ENCODE measurements around the gene KLK3.

KLK3 gene

DNA sequence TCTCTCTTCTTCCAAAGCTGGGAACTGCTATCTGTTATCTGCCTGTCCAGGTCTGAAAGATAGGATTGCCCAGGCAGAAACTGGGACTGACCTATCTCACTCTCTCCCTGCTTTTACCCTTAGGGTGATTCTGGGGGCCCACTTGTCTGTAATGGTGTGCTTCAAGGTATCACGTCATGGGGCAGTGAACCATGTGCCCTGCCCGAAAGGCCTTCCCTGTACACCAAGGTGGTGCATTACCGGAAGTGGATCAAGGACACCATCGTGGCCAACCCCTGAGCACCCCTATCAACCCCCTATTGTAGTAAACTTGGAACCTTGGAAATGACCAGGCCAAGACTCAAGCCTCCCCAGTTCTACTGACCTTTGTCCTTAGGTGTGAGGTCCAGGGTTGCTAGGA, 5.1 kb downstream of the KLK3 start:
- Histone ChIP-seq H3K4me3 (ENCODE audit: control insufficient read depth in 1 of 7, extremely low read depth in 1 of 7, insufficient read depth in 4 of 7, low read depth in 2 of 7, low read length in 6 of 7) (no peak overlapping the region), H3K36me3 (ENCODE audit: control insufficient read depth in 4 of 4, insufficient read depth in 4 of 4, low read length in 3 of 4) (no peaks in the 10 kb centered on the region), H3K27ac (ENCODE audit: insufficient read depth in 1 of 2, low read depth in 1 of 2, low read length in 2 of 2, poor library complexity in 1 of 2, severe bottlenecking in 2 of 2) (no peak overlapping the region), H3K27me3 (replicated peaks in 2 of 5; ENCODE audit: control insufficient read depth in 4 of 5, insufficient read depth in 5 of 5, low read length in 4 of 5) (peaks cover 0 to 69% (median 17%) of the 10 kb centered on the region in 5 experiments), H3K9me3 (ENCODE audit: control extremely low read depth in 1 of 5, control insufficient read depth in 4 of 5, insufficient read depth in 2 of 5, low read depth in 1 of 5, low read length in 4 of 5) (peaks cover 0 to 17% (median 14%) of the 10 kb centered on the region in 5 experiments), H3K4me1 (ENCODE audit: control extremely low read depth in 1 of 4, control insufficient read depth in 4 of 4, insufficient read depth in 4 of 4, low read length in 3 of 4) (no peaks in the 10 kb centered on the region)
- DNase-seq: no peak
- ChIA-PET POLR2A (no interaction called here), CTCF (no interaction called here)
- WGBS (ENCODE audit: insufficient coverage): 100% methylated on average over 1 of the region's 4 CpGs

DNA sequence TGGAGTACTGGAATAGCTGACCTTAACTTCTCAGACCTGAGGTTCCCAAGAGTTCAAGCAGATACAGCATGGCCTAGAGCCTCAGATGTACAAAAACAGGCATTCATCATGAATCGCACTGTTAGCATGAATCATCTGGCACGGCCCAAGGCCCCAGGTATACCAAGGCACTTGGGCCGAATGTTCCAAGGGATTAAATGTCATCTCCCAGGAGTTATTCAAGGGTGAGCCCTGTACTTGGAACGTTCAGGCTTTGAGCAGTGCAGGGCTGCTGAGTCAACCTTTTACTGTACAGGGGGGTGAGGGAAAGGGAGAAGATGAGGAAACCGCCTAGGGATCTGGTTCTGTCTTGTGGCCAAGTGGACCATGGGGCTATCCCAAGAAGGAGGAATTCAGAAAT, 6.3 kb downstream of the KLK3 start:
- CTCF ChIA-PET: no interaction called here
- H3K9me3 ChIP-seq (ENCODE audit: control extremely low read depth in 1 of 5, control insufficient read depth in 4 of 5, insufficient read depth in 2 of 5, low read depth in 1 of 5, low read length in 4 of 5): peaks cover 0 to 17% (median 14%) of the 10 kb centered on the region in 5 experiments
- no peaks in the 10 kb centered on the region for H3K36me3 ChIP-seq (ENCODE audit: control insufficient read depth in 4 of 4, insufficient read depth in 4 of 4, low read length in 3 of 4)
- H3K27ac ChIP-seq (ENCODE audit: insufficient read depth in 1 of 2, low read depth in 1 of 2, low read length in 2 of 2, poor library complexity in 1 of 2, severe bottlenecking in 2 of 2): no peak overlapping the region
- 89% methylated on average over 5 of the region's 5 CpGs for WGBS (ENCODE audit: insufficient coverage)
- POLR2A ChIA-PET: no interaction called here
- no peak for DNase-seq
- H3K4me1 ChIP-seq (ENCODE audit: control extremely low read depth in 1 of 4, control insufficient read depth in 4 of 4, insufficient read depth in 4 of 4, low read length in 3 of 4): no peaks in the 10 kb centered on the region
- H3K4me3 ChIP-seq (ENCODE audit: control insufficient read depth in 1 of 7, extremely low read depth in 1 of 7, insufficient read depth in 4 of 7, low read depth in 2 of 7, low read length in 6 of 7): no peak overlapping the region
- H3K27me3 ChIP-seq (replicated peaks in 2 of 5; ENCODE audit: control insufficient read depth in 4 of 5, insufficient read depth in 5 of 5, low read length in 4 of 5): peaks cover 0 to 60% (median 17%) of the 10 kb centered on the region in 5 experiments

DNA sequence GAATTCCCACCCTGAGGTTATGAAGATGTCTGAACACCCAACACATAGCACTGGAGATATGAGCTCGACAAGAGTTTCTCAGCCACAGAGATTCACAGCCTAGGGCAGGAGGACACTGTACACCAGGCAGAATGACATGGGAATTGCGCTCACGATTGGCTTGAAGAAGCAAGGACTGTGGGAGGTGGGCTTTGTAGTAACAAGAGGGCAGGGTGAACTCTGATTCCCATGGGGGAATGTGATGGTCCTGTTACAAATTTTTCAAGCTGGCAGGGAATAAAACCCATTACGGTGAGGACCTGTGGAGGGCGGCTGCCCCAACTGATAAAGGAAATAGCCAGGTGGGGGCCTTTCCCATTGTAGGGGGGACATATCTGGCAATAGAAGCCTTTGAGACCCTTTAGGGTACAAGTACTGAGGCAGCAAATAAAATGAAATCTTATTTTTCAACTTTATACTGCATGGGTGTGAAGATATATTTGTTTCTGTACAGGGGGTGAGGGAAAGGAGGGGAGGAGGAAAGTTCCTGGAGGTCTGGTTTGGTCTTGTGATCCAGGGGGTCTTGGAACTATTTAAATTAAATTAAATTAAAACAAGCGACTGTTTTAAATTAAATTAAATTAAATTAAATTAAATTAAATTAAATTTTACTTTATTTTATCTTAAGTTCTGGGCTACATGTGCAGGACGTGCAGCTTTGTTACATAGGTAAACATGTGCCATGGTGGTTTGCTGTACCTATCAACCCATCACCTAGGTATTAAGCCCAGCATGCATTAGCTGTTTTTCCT, 7.0 kb downstream of the KLK3 start:
- no peak for DNase-seq
- no peak overlapping the region for H3K27ac ChIP-seq (ENCODE audit: insufficient read depth in 1 of 2, low read depth in 1 of 2, low read length in 2 of 2, poor library complexity in 1 of 2, severe bottlenecking in 2 of 2)
- ChIA-PET POLR2A (no interaction called here), CTCF (no interaction called here)
- H3K4me1 ChIP-seq (ENCODE audit: control extremely low read depth in 1 of 4, control insufficient read depth in 4 of 4, insufficient read depth in 4 of 4, low read length in 3 of 4): no peaks in the 10 kb centered on the region
- peaks cover 0 to 63% (median 20%) of the 10 kb centered on the region in 5 experiments for H3K27me3 ChIP-seq (replicated peaks in 2 of 5; ENCODE audit: control insufficient read depth in 4 of 5, insufficient read depth in 5 of 5, low read length in 4 of 5)
- no peaks in the 10 kb centered on the region for H3K36me3 ChIP-seq (ENCODE audit: control insufficient read depth in 4 of 4, insufficient read depth in 4 of 4, low read length in 3 of 4)
- no peak overlapping the region for H3K4me3 ChIP-seq (ENCODE audit: control insufficient read depth in 1 of 7, extremely low read depth in 1 of 7, insufficient read depth in 4 of 7, low read depth in 2 of 7, low read length in 6 of 7)
- WGBS (ENCODE audit: insufficient coverage): 93% methylated on average over 4 of the region's 7 CpGs
- peaks cover 0 to 17% (median 14%) of the 10 kb centered on the region in 5 experiments for H3K9me3 ChIP-seq (ENCODE audit: control extremely low read depth in 1 of 5, control insufficient read depth in 4 of 5, insufficient read depth in 2 of 5, low read depth in 1 of 5, low read length in 4 of 5)

DNA sequence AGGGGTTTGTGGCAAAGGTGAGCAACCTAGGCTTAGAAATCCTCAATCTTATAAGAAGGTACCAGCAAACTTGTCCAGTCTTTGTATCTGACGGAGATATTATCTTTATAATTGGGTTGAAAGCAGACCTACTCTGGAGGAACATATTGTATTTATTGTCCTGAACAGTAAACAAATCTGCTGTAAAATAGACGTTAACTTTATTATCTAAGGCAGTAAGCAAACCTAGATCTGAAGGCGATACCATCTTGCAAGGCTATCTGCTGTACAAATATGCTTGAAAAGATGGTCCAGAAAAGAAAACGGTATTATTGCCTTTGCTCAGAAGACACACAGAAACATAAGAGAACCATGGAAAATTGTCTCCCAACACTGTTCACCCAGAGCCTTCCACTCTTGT, 14.8 kb downstream of the KLK3 start:
- Histone ChIP-seq H3K36me3 (ENCODE audit: control insufficient read depth in 4 of 4, insufficient read depth in 4 of 4, low read length in 3 of 4) (no peaks in the 10 kb centered on the region), H3K27ac (ENCODE audit: insufficient read depth in 1 of 2, low read depth in 1 of 2, low read length in 2 of 2, poor library complexity in 1 of 2, severe bottlenecking in 2 of 2) (no peak overlapping the region), H3K4me1 (ENCODE audit: control extremely low read depth in 1 of 4, control insufficient read depth in 4 of 4, insufficient read depth in 4 of 4, low read length in 3 of 4) (no peaks in the 10 kb centered on the region), H3K27me3 (replicated peaks in 2 of 5; ENCODE audit: control insufficient read depth in 4 of 5, insufficient read depth in 5 of 5, low read length in 4 of 5) (peaks cover 6 to 74% (median 15%) of the 10 kb centered on the region in 5 experiments), H3K4me3 (ENCODE audit: control insufficient read depth in 1 of 7, extremely low read depth in 1 of 7, insufficient read depth in 4 of 7, low read depth in 2 of 7, low read length in 6 of 7) (no peak overlapping the region), H3K9me3 (ENCODE audit: control extremely low read depth in 1 of 5, control insufficient read depth in 4 of 5, insufficient read depth in 2 of 5, low read depth in 1 of 5, low read length in 4 of 5) (peaks cover 0 to 2% (median 0%) of the 10 kb centered on the region in 5 experiments)
- CTCF ChIA-PET: no interaction called here
- no peak for DNase-seq
- 95% methylated on average over 3 of the region's 4 CpGs for WGBS (ENCODE audit: insufficient coverage)
- POLR2A ChIA-PET: no interaction called here

DNA sequence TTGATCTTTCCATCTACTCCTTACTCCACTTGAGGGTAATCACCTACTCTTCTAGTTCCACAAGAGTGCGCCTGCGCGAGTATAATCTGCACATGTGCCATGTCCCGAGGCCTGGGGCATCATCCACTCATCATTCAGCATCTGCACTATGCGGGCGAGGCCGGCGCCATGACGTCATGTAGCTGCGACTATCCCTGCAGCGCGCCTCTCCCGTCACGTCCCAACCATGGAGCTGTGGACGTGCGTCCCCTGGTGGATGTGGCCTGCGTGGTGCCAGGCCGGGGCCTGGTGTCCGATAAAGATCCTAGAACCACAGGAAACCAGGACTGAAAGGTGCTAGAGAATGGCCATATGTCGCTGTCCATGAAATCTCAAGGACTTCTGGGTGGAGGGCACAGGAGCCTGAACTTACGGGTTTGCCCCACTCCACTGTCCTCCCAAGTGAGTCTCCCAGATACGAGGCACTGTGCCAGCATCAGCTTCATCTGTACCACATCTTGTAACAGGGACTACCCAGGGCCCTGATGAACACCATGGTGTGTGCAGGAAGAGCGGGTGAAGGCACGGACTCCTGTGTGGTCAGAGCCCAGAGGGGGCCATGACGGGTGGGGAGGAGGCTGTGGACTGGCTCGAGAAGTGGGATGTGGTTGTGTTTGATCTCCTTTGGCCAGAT, 15.8 kb downstream of the KLK3 start:
- Histone ChIP-seq H3K4me3 (ENCODE audit: control insufficient read depth in 1 of 7, extremely low read depth in 1 of 7, insufficient read depth in 4 of 7, low read depth in 2 of 7, low read length in 6 of 7) (no peak overlapping the region), H3K27me3 (replicated peaks in 2 of 5; ENCODE audit: control insufficient read depth in 4 of 5, insufficient read depth in 5 of 5, low read length in 4 of 5) (peaks cover 6 to 80% (median 14%) of the 10 kb centered on the region in 5 experiments), H3K27ac (ENCODE audit: insufficient read depth in 1 of 2, low read depth in 1 of 2, low read length in 2 of 2, poor library complexity in 1 of 2, severe bottlenecking in 2 of 2) (no peak overlapping the region), H3K9me3 (ENCODE audit: control extremely low read depth in 1 of 5, control insufficient read depth in 4 of 5, insufficient read depth in 2 of 5, low read depth in 1 of 5, low read length in 4 of 5) (peaks cover 0 to 2% (median 0%) of the 10 kb centered on the region in 5 experiments), H3K4me1 (ENCODE audit: control extremely low read depth in 1 of 4, control insufficient read depth in 4 of 4, insufficient read depth in 4 of 4, low read length in 3 of 4) (no peaks in the 10 kb centered on the region), H3K36me3 (ENCODE audit: control insufficient read depth in 4 of 4, insufficient read depth in 4 of 4, low read length in 3 of 4) (no peaks in the 10 kb centered on the region)
- peak; percentile 10 to 27 (median 22) for DNase-seq
- POLR2A ChIA-PET: no interaction called here
- WGBS (ENCODE audit: insufficient coverage): 55% methylated on average over 22 of the region's 26 CpGs
- CTCF ChIA-PET: no interaction called here

DNA sequence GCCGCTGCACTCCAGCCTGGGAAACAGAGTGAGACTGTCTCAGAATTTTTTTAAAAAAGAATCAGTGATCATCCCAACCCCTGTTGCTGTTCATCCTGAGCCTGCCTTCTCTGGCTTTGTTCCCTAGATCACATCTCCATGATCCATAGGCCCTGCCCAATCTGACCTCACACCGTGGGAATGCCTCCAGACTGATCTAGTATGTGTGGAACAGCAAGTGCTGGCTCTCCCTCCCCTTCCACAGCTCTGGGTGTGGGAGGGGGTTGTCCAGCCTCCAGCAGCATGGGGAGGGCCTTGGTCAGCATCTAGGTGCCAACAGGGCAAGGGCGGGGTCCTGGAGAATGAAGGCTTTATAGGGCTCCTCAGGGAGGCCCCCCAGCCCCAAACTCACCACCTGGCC, 18.3 kb downstream of the KLK3 start, which contains the start of gene KLK2:
Gene KLK2, plus strand, starts transcription at position 384 of the 400 bp plus-strand sequence. CDS start 35 bp downstream, outside the sequence.
- POLR2A ChIA-PET: no interaction called here

DNA sequence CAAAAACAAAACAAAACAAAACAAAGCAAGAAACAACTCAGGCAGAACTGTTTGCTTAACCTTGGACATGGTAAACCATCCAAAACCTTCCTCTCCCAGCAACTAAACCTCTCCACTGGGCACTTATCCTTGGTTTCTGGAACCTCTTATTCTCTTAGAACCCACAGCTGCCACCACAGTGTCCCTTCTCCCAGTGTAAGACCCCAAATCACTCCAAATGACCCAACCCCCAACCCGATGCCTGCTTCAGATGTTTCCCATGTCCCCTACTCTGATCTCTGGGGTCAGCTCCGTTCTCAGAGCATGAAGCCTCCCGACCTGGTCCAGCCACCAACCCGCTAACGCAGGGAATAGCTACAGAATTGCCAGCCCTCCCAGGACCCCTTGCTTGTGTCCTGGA, 19.5 kb downstream of the KLK3 start:
- DNase-seq: no peak
- no peak overlapping the region for H3K4me3 ChIP-seq (ENCODE audit: control insufficient read depth in 1 of 7, extremely low read depth in 1 of 7, insufficient read depth in 4 of 7, low read depth in 2 of 7, low read length in 6 of 7)
- POLR2A ChIA-PET: no interaction called here
- no peaks in the 10 kb centered on the region for H3K4me1 ChIP-seq (ENCODE audit: control extremely low read depth in 1 of 4, control insufficient read depth in 4 of 4, insufficient read depth in 4 of 4, low read length in 3 of 4)
- no peaks in the 10 kb centered on the region for H3K36me3 ChIP-seq (ENCODE audit: control insufficient read depth in 4 of 4, insufficient read depth in 4 of 4, low read length in 3 of 4)
- H3K27me3 ChIP-seq (replicated peaks in 2 of 5; ENCODE audit: control insufficient read depth in 4 of 5, insufficient read depth in 5 of 5, low read length in 4 of 5): peaks cover 0 to 80% (median 11%) of the 10 kb centered on the region in 5 experiments
- 94% methylated on average over 4 of the region's 5 CpGs for WGBS (ENCODE audit: insufficient coverage)
- peaks cover 0 to 2% (median 0%) of the 10 kb centered on the region in 5 experiments for H3K9me3 ChIP-seq (ENCODE audit: control extremely low read depth in 1 of 5, control insufficient read depth in 4 of 5, insufficient read depth in 2 of 5, low read depth in 1 of 5, low read length in 4 of 5)
- H3K27ac ChIP-seq (ENCODE audit: insufficient read depth in 1 of 2, low read depth in 1 of 2, low read length in 2 of 2, poor library complexity in 1 of 2, severe bottlenecking in 2 of 2): no peak overlapping the region
- CTCF ChIA-PET: interaction anchor here (0.6 kb wide), 3 partner anchors 35 to 840 kb away, joined by 3 read pairs; no protein-coding TSS in a partner anchor

More for the DNA sequence above, 18.3 kb downstream of the KLK3 start, which contains the start of gene KLK2:
- Histone ChIP-seq H3K27ac (ENCODE audit: insufficient read depth in 1 of 2, low read depth in 1 of 2, low read length in 2 of 2, poor library complexity in 1 of 2, severe bottlenecking in 2 of 2) (no peak within 1 kb of the TSS), H3K27me3 (replicated peaks in 2 of 5; ENCODE audit: control insufficient read depth in 4 of 5, insufficient read depth in 5 of 5, low read length in 4 of 5) (peaks cover 5 to 89% (median 14%) of the 10 kb centered on the region in 5 experiments), H3K36me3 (ENCODE audit: control insufficient read depth in 4 of 4, insufficient read depth in 4 of 4, low read length in 3 of 4) (no peaks in the 10 kb centered on the region), H3K9me3 (ENCODE audit: control extremely low read depth in 1 of 5, control insufficient read depth in 4 of 5, insufficient read depth in 2 of 5, low read depth in 1 of 5, low read length in 4 of 5) (peaks cover 0 to 2% (median 0%) of the 10 kb centered on the region in 5 experiments), H3K4me3 (ENCODE audit: control insufficient read depth in 1 of 7, extremely low read depth in 1 of 7, insufficient read depth in 4 of 7, low read depth in 2 of 7, low read length in 6 of 7) (no peak within 1 kb of the TSS), H3K4me1 (ENCODE audit: control extremely low read depth in 1 of 4, control insufficient read depth in 4 of 4, insufficient read depth in 4 of 4, low read length in 3 of 4) (no peaks in the 10 kb centered on the region)
- CTCF ChIA-PET: no interaction called here
- DNase-seq: no peak
- WGBS (ENCODE audit: insufficient coverage): 60% methylated on average over 3 of the region's 3 CpGs

All from common myeloid progenitor, CD34-positive (primary cell).